C4-2B (cell line): Measurements from ENCODE around the gene ZBTB22.

Source experiments
- CTCF ChIP-seq: fragments of 450-650 bp; conservative IDR thresholded peaks from 2 replicates; pipeline ENCODE4 v1.5.1; 2017; ENCODE audit warnings: mild to moderate bottlenecking
- ZFX ChIP-seq: fragments of 450-650 bp; IDR thresholded peaks from 2 replicates; pipeline ENCODE4 v1.6.1; 2017

- no peak; the same call in 1 of the 2 replicates for TF ChIP-seq CTCF
- no peak for TF ChIP-seq ZFX
These were observed 37.5 kb downstream of the ZBTB22 start for GRCh38 chr6:33279971-33280511.
